GM10266 (cell line): ENCODE data around the gene CDH23.

Experiments used
- DNase-seq: peaks from one replicate; pipeline ENCODE4 v3.0.0; 2012; ENCODE audit errors: extremely low spot score
- TF ChIP-seq, protein P1 (sequence below): IDR thresholded peaks from 2 replicates; pipeline ENCODE4 v1.5.1; 2012; ENCODE audit warnings: mild to moderate bottlenecking, low read depth; ENCODE audit not compliant: control insufficient read depth, insufficient read depth; ENCODE audit errors: missing control alignments

The CDH23 gene

DNA sequence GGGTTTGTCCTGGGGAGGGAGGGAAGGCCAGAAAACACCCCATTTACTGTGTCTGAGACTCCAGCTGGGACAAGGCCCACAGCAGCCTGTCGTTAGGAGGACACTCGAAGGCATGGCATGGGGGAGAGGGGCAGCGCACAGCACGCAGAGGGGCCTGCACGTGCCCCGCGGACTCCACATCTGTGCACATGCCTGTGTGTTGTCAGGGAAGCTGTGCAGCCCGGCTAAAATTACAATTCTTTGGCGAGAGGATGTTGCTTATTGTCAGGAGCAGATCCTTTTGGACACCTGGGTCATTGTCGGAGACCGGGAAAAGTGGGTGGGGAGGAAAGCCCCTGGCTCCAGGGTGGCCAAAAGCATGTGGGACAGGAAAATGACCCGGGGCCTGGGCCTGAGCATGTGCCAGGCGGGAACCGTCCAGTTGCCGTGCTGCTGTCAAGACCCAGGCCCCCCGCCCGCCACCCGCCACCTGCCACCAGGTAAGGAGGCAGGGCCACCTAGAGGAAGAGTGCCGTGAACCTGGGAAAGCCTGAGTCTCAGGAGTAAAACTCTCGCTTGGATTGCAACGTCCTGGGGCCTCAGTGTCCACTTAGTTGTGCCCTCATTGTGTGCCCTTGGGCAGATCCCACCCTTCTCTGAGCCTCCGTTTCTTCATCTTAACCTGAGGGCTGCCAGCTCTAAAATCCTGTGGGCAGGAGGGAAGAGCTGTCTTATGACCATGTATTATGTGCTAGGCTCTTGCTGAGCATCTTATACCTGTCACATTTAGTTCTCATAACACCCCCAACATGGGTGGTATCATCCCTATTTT is 369.4 kb downstream of the CDH23 start:
- DNase-seq, result no peak
- TF ChIP-seq, protein P1, sequence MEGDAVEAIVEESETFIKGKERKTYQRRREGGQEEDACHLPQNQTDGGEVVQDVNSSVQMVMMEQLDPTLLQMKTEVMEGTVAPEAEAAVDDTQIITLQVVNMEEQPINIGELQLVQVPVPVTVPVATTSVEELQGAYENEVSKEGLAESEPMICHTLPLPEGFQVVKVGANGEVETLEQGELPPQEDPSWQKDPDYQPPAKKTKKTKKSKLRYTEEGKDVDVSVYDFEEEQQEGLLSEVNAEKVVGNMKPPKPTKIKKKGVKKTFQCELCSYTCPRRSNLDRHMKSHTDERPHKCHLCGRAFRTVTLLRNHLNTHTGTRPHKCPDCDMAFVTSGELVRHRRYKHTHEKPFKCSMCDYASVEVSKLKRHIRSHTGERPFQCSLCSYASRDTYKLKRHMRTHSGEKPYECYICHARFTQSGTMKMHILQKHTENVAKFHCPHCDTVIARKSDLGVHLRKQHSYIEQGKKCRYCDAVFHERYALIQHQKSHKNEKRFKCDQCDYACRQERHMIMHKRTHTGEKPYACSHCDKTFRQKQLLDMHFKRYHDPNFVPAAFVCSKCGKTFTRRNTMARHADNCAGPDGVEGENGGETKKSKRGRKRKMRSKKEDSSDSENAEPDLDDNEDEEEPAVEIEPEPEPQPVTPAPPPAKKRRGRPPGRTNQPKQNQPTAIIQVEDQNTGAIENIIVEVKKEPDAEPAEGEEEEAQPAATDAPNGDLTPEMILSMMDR, result no peak

GRCh38 chr10:71766717-71767419 is 370.1 kb downstream of the CDH23 start:
- no peak for DNase-seq
- TF ChIP-seq, protein P1, result no peak

GRCh38 chr10:71767420-71768035 is 370.8 kb downstream of the CDH23 start:
- TF ChIP-seq, protein P1, result no peak
- DNase-seq, result no peak

DNA sequence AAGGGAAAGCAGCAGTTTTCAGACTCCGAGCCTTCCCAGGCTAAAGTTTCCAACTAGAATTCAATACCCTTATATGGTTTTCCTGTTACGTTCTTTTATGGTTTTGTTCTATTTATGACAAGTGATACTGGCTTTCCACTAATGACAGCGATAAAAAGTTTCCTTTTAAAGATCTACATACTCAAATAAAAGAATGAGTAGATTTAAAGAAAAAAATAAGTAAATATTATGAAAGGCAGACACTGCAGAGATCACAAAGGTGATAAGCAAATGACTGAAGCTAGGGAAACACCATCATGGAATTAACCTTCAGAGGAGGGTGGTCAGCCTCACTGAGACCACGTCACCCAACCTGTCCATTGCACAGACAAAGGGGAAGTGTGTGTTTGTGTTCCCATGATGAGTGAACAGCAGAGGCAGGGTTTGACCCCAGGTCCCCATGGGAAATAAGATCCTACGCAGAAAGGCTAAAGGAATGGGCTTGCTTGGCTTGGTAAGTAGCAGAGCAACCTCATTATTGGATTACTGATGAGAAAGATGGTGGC is 372.6 kb downstream of the CDH23 start:
- TF ChIP-seq, protein P1, result no peak
- DNase-seq, result peak; percentile 62

- TF ChIP-seq, protein P1, result no peak
- no peak for DNase-seq
Observed at GRCh38 chr10:71770255-71770654, 373.5 kb downstream of the CDH23 start.

- no peak for DNase-seq
- TF ChIP-seq, protein P1, result no peak
Observed at GRCh38 chr10:71770789-71771188, 374.1 kb downstream of the CDH23 start.
